AG10803 (cell line): ENCODE data around the gene UBASH3A.

Experiments used
- DNase-seq: peaks from one replicate; pipeline ENCODE4 v3.0.0; 2010; ENCODE audit warnings: low read depth
- H3K4me3 ChIP-seq: 2 replicates; pipeline ENCODE4 v1.5.1; 2011; ENCODE audit warnings: mild to moderate bottlenecking, low read length, control low read depth
- TF ChIP-seq, protein P1 (sequence below): conservative IDR thresholded peaks from 2 replicates; pipeline ENCODE4 v1.5.1; 2011; ENCODE audit warnings: mild to moderate bottlenecking, low read length, control low read depth, inconsistent platforms

UBASH3A gene

DNA sequence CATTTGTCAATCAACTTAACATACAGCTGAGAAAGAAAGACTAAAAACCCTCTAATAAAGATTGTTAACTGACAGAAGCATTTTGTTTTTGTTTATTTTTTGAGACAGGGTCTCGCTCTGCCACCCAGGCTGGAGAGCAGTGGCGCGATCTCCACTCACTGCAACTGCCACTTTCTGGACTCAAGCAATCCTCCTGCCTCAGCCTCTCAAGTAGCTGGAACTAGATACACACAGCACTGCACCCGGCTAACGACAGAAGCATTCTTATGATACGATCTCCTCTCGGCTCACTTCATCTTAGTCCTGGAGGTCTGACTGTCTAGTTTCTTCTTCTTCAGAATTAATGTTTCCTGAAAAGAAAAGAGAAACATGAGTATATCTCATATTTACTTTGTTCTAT is 68.8 kb downstream of the UBASH3A start:
- DNase-seq, result no peak
- H3K4me3 ChIP-seq, result no peak overlapping the region
- TF ChIP-seq, protein P1, sequence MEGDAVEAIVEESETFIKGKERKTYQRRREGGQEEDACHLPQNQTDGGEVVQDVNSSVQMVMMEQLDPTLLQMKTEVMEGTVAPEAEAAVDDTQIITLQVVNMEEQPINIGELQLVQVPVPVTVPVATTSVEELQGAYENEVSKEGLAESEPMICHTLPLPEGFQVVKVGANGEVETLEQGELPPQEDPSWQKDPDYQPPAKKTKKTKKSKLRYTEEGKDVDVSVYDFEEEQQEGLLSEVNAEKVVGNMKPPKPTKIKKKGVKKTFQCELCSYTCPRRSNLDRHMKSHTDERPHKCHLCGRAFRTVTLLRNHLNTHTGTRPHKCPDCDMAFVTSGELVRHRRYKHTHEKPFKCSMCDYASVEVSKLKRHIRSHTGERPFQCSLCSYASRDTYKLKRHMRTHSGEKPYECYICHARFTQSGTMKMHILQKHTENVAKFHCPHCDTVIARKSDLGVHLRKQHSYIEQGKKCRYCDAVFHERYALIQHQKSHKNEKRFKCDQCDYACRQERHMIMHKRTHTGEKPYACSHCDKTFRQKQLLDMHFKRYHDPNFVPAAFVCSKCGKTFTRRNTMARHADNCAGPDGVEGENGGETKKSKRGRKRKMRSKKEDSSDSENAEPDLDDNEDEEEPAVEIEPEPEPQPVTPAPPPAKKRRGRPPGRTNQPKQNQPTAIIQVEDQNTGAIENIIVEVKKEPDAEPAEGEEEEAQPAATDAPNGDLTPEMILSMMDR, result no peak

DNA sequence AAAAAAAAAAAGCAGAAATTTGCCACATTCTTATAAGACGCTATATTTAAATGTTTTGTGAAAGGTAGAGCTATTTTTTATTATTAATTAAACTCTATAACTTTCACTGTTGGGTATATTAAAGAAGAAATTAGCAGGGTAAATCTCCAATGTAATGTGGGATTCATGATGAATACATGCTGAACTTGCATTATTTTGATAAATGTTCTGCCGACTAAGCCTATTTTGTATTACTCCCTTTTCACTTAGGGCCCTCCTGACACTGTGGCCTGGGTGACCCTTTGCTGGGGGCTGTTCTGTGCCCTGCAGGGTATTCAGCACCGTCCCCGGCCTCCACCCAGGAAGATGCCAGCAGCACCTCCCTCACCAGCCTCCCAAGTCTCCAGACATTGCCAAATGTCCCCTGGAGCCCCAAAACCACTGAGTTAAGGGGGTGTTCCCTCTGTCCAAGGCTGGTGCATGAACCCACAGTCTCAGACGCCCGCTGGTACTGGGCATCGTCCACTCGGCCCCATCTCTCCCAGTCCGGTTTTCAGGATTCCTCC is 69.9 kb downstream of the UBASH3A start:
- no peak for DNase-seq
- TF ChIP-seq, protein P1, result no peak
- no peak overlapping the region for H3K4me3 ChIP-seq

DNA sequence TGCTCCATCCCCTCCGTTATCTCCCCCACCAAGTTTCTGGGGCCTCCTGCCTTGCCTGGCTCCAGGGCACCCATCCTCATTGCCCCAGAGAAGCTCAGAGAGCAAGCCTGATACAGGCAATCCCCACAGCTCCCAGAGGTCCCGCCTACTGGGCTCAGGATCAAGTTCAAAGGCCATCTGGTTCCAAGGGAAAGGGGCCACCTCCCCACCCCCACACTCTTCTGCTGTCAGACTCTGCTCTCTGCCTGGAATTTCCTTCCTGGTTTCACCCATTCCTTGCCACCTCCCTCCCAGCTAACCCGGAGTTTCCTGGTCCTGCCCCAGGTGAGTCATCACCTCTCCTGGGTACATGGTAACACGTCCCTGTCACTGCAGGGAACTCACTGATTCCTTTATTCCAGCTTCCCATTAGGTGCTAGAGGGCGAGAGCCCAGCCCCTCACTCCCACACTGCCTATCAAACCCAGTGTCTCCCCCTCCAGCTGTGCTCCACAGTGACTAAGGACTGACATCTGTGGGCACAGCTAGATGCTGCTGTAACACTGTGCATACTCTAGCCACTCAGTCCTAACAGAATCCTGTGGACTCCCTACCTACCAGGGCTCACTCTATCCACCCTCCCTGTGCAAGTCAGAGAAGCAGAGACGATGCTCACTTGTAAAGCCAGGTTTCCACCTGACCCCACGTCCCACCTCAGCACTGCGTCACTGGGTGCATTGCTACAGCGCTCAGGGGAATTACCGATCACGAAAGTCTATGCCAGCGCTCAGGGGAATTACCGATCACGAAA is 70.5 kb downstream of the UBASH3A start:
- TF ChIP-seq, protein P1, result no peak
- no peak for DNase-seq
- H3K4me3 ChIP-seq, result no peak overlapping the region

DNA sequence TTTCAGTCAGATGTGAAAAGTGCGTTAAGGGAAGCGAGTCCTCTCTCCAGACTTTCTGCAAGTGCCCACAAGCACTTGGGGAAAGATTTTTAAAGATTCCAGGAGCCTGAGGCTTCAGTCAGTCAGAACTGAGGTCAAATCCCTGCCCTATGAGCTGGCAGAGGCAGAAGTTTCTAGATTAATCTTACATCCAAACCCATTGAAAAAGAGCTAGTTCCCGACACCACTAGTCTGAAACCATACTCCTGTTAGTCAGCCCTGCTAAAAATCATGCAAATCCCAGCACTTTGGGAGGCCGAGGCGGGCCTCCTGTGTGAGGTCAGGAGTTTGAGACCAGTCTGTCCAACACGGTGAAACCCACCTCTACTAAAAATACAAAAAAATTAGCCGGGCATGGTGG is 71.3 kb downstream of the UBASH3A start:
- TF ChIP-seq, protein P1, result no peak
- H3K4me3 ChIP-seq, result no peak overlapping the region
- DNase-seq, result no peak

DNA sequence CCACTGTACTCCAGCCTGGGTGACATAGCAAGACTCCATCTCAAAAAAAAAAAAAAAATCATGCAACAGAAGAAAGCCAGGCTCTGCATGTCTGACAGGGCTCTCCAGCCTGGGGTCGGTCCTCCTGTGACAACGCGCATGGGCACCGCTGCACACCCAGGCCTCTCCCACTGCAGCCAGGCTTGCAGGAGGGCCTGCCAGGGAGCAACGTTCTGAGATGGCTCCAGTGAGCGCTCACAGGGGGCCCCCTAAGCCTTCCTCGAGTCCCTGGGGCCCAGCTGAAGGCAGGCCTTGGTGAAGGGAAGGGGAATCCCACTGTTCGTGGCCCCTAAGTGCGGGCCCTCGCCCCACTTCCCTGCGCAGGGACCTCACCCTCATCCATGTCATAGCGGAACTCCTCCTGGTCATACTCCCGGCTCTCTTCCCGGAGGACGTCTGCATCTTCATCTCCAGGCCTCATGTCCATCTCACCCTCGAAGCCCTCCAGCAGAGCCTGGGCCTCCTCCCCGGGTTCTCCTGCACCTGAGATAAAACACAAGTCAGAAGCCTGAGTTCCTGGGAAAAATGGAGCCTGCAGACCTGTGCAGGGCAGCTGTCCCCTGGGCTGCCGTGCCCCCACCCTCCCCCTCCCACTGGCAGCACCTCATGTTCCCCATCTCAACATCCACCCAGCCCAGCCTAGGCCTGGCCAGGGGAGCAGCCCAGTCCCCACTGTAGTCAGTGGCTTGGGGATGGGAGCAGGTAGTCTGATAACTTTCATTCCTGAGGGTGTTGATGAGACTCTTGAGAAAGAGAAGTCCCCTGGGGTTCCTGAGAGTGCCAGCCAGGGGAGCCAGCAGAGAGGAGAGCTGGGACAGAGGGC is 72.1 kb downstream of the UBASH3A start:
- no peak for DNase-seq
- TF ChIP-seq, protein P1, result no peak
- H3K4me3 ChIP-seq, result no peak overlapping the region

DNA sequence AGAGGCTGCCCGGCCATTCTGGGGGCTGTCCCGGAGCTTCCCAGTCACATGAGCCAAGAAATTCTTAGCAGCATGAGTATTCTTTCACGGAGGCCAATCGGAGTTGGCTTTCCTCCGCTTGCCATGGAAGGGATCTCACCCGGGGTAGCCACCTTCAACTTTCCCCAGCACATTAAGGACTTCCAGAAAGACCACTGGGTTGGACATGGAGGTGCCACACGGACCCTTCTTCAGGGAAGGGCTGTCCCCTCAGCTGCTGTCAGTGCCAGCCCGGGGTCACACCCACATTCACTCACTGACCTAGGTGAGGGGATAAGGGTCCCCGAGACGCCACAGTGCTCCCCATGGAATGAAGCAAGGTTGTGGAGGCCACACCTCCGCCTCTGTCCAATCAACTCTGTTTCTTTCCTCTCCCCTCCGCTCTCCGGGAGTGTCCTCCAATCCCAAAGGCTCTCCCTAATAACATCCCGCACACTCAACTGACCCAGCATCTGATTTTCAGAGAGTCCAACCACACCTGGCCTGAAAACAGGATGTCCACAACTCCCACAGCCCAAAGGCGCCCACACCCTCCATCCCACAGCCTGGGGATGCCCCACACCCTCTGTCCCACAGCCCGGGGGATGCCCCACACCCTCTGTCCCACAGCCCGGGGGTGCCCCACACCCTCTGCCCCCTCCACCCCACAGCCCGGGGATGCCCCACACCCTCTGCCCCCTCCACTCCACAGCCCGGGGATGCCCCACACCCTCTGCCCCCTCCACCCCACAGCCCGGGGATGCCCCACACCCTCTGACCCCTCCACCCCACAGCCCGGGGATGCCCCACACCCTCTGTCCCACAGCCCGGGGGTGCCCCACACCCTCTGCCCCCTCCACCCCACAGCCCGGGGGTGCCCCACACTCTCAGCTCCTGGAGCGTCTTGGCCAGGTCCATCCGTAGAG is 73.0 kb downstream of the UBASH3A start:
- DNase-seq, result no peak
- TF ChIP-seq, protein P1, result no peak
- H3K4me3 ChIP-seq, result no peak overlapping the region
